Measurements from ENCODE around the gene OR51B4.

OR51B4 gene

DNA sequence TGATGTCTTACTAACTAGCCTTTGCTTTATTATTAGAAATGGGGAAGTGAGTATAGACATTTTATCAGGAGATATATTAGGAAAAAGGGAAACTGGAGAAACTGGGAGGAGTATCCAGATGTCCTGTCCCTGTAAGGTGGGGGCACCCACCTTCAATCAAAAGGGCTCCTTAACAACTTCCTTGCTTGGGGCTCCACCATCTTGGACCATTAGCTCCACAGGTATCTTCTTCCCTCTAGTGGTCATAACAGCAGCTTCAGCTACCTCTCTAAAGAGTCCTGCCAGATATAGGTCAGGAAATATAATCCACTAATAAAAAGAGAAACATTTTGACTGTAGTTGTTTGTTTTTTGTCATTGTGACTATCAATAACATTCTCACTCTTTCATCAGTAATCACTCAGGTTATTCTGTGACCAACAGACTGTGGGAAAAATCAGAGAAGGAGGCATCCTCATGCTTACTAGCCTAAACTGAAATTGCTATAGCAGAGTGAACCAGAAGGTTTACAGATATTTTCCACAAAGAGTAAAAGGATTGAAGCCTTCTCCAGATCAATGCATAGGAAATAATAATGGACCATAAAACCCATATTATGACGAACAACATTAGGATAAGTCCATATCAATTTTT, 10.4 kb downstream of the OR51B4 start:
- Histone ChIP-seq H3K4me1 (ENCODE audit: control insufficient read depth in 1 of 2, insufficient read depth in 2 of 2, low read length in 2 of 2) (no peaks in the 10 kb centered on the region), H3K27ac (ENCODE audit: low read length) (no peak overlapping the region), H3K4me3 (ENCODE audit: low read depth in 1 of 2, low read length in 2 of 2) (no peak overlapping the region), H3K9me3 (ENCODE audit: control insufficient read depth in 1 of 2, low read length in 2 of 2) (no peaks in the 10 kb centered on the region), H3K36me3 (ENCODE audit: control insufficient read depth in 1 of 2, insufficient read depth in 2 of 2, low read length in 2 of 2) (no peaks in the 10 kb centered on the region), H3K27me3 (ENCODE audit: low read depth, low read length) (no peaks in the 10 kb centered on the region)

DNA sequence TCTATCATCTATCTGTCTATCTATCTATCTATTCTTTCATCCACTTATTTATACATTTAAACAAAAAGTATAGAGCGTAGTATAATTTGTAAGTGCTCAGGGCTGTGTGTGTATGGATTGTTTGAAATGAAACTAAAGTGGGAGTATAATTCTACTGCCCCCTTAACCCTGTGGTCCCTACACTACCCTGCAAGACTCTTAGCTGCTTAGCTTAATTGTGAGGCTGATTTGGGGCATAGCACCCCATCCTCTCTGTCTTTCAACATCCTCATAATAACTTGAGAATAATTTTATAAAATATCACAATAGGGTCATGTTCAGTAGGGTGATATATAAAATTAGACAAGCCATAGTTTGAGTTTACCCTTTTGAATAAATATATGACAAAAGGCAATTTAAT, 11.6 kb downstream of the OR51B4 start:
- no peaks in the 10 kb centered on the region for H3K4me1 ChIP-seq (ENCODE audit: control insufficient read depth in 1 of 2, insufficient read depth in 2 of 2, low read length in 2 of 2)
- H3K27ac ChIP-seq (ENCODE audit: low read length): no peak overlapping the region
- no peaks in the 10 kb centered on the region for H3K27me3 ChIP-seq (ENCODE audit: low read depth, low read length)
- no peak overlapping the region for H3K4me3 ChIP-seq (ENCODE audit: low read depth in 1 of 2, low read length in 2 of 2)
- H3K36me3 ChIP-seq (ENCODE audit: control insufficient read depth in 1 of 2, insufficient read depth in 2 of 2, low read length in 2 of 2): no peaks in the 10 kb centered on the region
- no peaks in the 10 kb centered on the region for H3K9me3 ChIP-seq (ENCODE audit: control insufficient read depth in 1 of 2, low read length in 2 of 2)

DNA sequence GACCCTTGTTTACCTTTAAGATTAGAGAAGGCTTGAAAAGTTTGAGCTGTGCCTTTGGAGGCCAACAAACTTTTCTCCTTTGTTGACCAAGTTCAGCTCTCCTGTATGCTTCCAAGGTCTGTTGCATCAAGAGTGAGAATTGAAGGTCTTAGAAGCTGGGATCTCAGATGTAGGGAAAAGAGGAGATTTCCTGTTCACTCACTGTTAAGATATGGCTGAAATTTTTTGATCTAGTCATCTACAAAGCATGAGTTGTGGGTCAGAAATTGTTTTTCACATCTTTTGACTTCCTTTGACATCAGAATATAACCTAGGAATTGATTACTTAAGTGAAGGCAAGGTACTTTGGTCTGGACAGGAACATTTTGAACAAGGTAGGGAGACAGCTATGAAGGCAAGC, 12.1 kb downstream of the OR51B4 start:
- Histone ChIP-seq H3K4me1 (ENCODE audit: control insufficient read depth in 1 of 2, insufficient read depth in 2 of 2, low read length in 2 of 2) (no peaks in the 10 kb centered on the region), H3K4me3 (ENCODE audit: low read depth in 1 of 2, low read length in 2 of 2) (no peak overlapping the region), H3K27me3 (ENCODE audit: low read depth, low read length) (no peaks in the 10 kb centered on the region), H3K27ac (ENCODE audit: low read length) (no peak overlapping the region), H3K9me3 (ENCODE audit: control insufficient read depth in 1 of 2, low read length in 2 of 2) (no peaks in the 10 kb centered on the region), H3K36me3 (ENCODE audit: control insufficient read depth in 1 of 2, insufficient read depth in 2 of 2, low read length in 2 of 2) (no peaks in the 10 kb centered on the region)

DNA sequence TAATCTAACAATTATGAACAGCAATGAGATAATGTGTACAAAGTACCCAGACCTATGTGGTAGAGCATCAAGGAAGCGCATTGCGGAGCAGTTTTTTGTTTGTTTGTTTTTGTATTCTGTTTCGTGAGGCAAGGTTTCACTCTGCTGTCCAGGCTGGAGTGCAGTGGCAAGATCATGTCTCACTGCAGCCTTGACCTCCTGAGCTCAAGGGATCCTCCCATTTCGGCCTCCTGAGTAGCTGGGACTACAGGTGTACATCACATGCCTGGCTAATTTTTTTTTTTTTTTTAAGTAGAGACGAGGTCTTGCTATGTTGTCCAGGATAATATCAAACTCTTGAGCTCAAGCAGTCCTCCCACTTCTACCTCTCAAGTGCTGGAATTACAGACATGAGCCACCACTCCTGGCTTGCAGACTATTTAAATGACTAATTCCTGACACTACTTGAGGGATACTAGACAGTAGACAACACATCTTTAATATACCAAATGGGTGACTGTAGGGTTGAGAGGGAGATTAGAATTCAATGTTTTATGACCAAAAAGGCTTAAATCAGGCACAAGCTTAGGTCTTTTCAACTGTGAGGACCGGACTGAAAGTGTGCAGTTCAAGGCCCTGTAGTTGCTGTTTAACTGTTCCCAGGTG, 12.7 kb downstream of the OR51B4 start:
- Histone ChIP-seq H3K27me3 (ENCODE audit: low read depth, low read length) (no peaks in the 10 kb centered on the region), H3K4me1 (ENCODE audit: control insufficient read depth in 1 of 2, insufficient read depth in 2 of 2, low read length in 2 of 2) (no peaks in the 10 kb centered on the region), H3K9me3 (ENCODE audit: control insufficient read depth in 1 of 2, low read length in 2 of 2) (no peaks in the 10 kb centered on the region), H3K36me3 (ENCODE audit: control insufficient read depth in 1 of 2, insufficient read depth in 2 of 2, low read length in 2 of 2) (no peaks in the 10 kb centered on the region), H3K4me3 (ENCODE audit: low read depth in 1 of 2, low read length in 2 of 2) (no peak overlapping the region), H3K27ac (ENCODE audit: low read length) (no peak overlapping the region)

DNA sequence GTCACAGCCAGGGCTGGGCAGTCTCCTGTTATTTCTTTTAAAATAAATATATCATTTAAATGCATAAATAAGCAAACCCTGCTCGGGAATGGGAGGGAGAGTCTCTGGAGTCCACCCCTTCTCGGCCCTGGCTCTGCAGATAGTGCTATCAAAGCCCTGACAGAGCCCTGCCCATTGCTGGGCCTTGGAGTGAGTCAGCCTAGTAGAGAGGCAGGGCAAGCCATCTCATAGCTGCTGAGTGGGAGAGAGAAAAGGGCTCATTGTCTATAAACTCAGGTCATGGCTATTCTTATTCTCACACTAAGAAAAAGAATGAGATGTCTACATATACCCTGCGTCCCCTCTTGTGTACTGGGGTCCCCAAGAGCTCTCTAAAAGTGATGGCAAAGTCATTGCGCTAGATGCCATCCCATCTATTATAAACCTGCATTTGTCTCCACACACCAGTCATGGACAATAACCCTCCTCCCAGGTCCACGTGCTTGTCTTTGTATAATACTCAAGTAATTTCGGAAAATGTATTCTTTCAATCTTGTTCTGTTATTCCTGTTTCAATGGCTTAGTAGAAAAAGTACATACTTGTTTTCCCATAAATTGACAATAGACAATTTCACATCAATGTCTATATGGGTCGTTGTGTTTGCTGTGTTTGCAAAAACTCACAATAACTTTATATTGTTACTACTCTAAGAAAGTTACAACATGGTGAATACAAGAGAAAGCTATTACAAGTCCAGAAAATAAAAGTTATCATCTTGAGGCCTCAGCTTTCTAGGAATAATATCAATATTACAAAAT, 13.4 kb downstream of the OR51B4 start:
- Histone ChIP-seq H3K4me1 (ENCODE audit: control insufficient read depth in 1 of 2, insufficient read depth in 2 of 2, low read length in 2 of 2) (no peaks in the 10 kb centered on the region), H3K9me3 (ENCODE audit: control insufficient read depth in 1 of 2, low read length in 2 of 2) (no peaks in the 10 kb centered on the region), H3K27me3 (ENCODE audit: low read depth, low read length) (no peaks in the 10 kb centered on the region), H3K27ac (ENCODE audit: low read length) (no peak overlapping the region), H3K36me3 (ENCODE audit: control insufficient read depth in 1 of 2, insufficient read depth in 2 of 2, low read length in 2 of 2) (no peaks in the 10 kb centered on the region), H3K4me3 (ENCODE audit: low read depth in 1 of 2, low read length in 2 of 2) (no peak overlapping the region)

DNA sequence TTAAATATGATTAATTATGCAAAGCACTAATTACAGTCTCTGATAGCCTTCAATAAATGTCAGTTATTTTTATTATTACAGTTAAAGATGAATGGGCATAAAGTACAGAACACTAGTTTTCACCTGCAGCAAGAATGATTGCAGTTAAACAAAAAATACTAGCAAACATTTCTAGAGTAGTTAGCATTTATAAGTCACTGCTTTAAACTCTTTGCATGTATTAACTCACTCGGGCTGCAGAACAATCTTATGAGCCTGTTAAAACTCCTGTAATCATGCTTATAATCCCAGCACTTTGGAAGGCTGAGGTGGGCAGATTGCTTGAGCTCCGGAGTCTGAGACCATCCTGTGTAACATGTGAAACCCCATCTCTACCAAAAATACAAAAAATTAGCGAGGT, 14.8 kb downstream of the OR51B4 start:
- Histone ChIP-seq H3K27me3 (ENCODE audit: low read depth, low read length) (no peaks in the 10 kb centered on the region), H3K4me3 (ENCODE audit: low read depth in 1 of 2, low read length in 2 of 2) (no peak overlapping the region), H3K27ac (ENCODE audit: low read length) (no peak overlapping the region), H3K9me3 (ENCODE audit: control insufficient read depth in 1 of 2, low read length in 2 of 2) (no peaks in the 10 kb centered on the region), H3K4me1 (ENCODE audit: control insufficient read depth in 1 of 2, insufficient read depth in 2 of 2, low read length in 2 of 2) (no peaks in the 10 kb centered on the region), H3K36me3 (ENCODE audit: control insufficient read depth in 1 of 2, insufficient read depth in 2 of 2, low read length in 2 of 2) (no peaks in the 10 kb centered on the region)

DNA sequence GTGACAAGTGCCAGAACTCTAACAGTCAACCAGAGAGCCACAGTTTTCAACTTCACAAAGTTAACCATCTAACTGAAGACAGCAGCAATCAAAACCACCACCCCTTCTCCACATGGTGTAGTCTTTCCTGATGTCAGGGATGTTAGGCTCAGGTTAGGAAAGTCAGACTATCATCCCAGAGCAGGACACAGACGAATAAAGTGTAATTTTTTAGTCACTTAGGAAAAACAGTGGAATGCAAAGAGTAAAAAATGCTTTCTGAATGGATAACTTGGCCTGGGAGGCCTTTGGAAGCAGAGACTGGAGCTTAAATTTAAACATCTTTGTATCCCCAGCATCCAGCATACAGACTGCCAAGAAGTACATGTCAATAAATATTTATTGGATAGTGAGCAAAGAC, 15.4 kb downstream of the OR51B4 start:
- no peak overlapping the region for H3K27ac ChIP-seq (ENCODE audit: low read length)
- H3K9me3 ChIP-seq (ENCODE audit: control insufficient read depth in 1 of 2, low read length in 2 of 2): no peaks in the 10 kb centered on the region
- no peak overlapping the region for H3K4me3 ChIP-seq (ENCODE audit: low read depth in 1 of 2, low read length in 2 of 2)
- H3K27me3 ChIP-seq (ENCODE audit: low read depth, low read length): no peaks in the 10 kb centered on the region
- H3K36me3 ChIP-seq (ENCODE audit: control insufficient read depth in 1 of 2, insufficient read depth in 2 of 2, low read length in 2 of 2): no peaks in the 10 kb centered on the region
- no peaks in the 10 kb centered on the region for H3K4me1 ChIP-seq (ENCODE audit: control insufficient read depth in 1 of 2, insufficient read depth in 2 of 2, low read length in 2 of 2)

DNA sequence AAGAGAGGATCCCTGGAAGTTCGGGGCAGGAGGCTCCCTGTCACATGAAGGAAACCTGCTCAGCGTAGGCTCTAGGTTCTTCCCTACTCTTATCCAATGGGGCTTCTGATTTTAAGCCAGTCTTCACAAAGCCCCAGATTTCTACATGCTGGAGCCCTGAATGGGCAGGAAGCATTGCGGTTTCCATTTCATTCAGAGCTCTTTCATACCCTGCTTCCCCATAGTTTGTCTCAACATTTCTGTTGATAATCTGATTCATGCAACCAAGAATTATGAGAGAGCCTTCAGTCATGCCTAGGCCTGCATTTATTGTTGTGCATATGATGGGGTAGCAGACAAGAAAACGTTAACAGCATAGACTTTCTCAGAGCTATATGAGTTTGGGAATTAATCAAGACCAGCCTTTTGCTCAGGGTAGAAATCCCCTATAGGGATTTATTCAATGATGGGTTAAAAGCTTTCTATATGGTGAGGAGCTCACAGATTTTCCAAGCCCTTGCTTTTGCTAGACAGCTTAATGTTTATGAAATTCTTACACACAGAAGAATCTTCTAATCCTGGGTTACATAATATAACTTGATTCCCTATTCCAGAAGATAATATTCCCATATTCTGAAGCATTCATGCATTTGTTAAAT, 15.9 kb downstream of the OR51B4 start:
- H3K4me1 ChIP-seq (ENCODE audit: control insufficient read depth in 1 of 2, insufficient read depth in 2 of 2, low read length in 2 of 2): no peaks in the 10 kb centered on the region
- H3K4me3 ChIP-seq (ENCODE audit: low read depth in 1 of 2, low read length in 2 of 2): no peak overlapping the region
- H3K36me3 ChIP-seq (ENCODE audit: control insufficient read depth in 1 of 2, insufficient read depth in 2 of 2, low read length in 2 of 2): no peaks in the 10 kb centered on the region
- H3K27ac ChIP-seq (ENCODE audit: low read length): no peak overlapping the region
- H3K27me3 ChIP-seq (ENCODE audit: low read depth, low read length): no peaks in the 10 kb centered on the region
- H3K9me3 ChIP-seq (ENCODE audit: control insufficient read depth in 1 of 2, low read length in 2 of 2): no peaks in the 10 kb centered on the region

DNA sequence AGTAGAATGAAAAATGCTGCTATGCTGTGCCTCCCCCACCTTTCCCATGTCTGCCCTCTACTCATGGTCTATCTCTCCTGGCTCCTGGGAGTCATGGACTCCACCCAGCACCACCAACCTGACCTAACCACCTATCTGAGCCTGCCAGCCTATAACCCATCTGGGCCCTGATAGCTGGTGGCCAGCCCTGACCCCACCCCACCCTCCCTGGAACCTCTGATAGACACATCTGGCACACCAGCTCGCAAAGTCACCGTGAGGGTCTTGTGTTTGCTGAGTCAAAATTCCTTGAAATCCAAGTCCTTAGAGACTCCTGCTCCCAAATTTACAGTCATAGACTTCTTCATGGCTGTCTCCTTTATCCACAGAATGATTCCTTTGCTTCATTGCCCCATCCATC, 17.1 kb downstream of the OR51B4 start:
- Histone ChIP-seq H3K9me3 (ENCODE audit: control insufficient read depth in 1 of 2, low read length in 2 of 2) (no peaks in the 10 kb centered on the region), H3K4me3 (ENCODE audit: low read depth in 1 of 2, low read length in 2 of 2) (no peak overlapping the region), H3K36me3 (ENCODE audit: control insufficient read depth in 1 of 2, insufficient read depth in 2 of 2, low read length in 2 of 2) (no peaks in the 10 kb centered on the region), H3K27me3 (ENCODE audit: low read depth, low read length) (no peaks in the 10 kb centered on the region), H3K27ac (ENCODE audit: low read length) (no peak overlapping the region), H3K4me1 (ENCODE audit: control insufficient read depth in 1 of 2, insufficient read depth in 2 of 2, low read length in 2 of 2) (no peaks in the 10 kb centered on the region)

DNA sequence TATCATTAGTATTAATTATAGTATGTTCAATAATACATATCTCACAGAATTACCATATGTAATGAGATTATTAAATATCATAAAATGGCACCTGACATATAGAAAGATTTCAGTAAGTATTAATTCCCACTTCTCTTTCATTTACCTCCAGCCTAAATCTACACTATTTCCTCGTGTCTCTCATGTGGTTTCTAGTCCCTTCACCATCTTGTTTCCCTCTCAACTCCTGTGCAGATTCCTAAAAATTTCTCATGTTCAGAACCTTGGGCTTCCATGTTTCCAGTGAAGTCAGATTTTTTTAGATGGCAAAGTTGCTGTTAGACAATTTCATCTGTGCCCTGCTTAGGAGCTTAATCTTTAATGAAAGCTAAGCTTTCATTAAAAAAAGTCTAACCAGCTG, 17.9 kb downstream of the OR51B4 start:
- Histone ChIP-seq H3K36me3 (ENCODE audit: control insufficient read depth in 1 of 2, insufficient read depth in 2 of 2, low read length in 2 of 2) (no peaks in the 10 kb centered on the region), H3K4me3 (ENCODE audit: low read depth in 1 of 2, low read length in 2 of 2) (no peak overlapping the region), H3K27ac (ENCODE audit: low read length) (no peak overlapping the region), H3K4me1 (ENCODE audit: control insufficient read depth in 1 of 2, insufficient read depth in 2 of 2, low read length in 2 of 2) (no peaks in the 10 kb centered on the region), H3K27me3 (ENCODE audit: low read depth, low read length) (no peaks in the 10 kb centered on the region), H3K9me3 (ENCODE audit: control insufficient read depth in 1 of 2, low read length in 2 of 2) (no peaks in the 10 kb centered on the region)

DNA sequence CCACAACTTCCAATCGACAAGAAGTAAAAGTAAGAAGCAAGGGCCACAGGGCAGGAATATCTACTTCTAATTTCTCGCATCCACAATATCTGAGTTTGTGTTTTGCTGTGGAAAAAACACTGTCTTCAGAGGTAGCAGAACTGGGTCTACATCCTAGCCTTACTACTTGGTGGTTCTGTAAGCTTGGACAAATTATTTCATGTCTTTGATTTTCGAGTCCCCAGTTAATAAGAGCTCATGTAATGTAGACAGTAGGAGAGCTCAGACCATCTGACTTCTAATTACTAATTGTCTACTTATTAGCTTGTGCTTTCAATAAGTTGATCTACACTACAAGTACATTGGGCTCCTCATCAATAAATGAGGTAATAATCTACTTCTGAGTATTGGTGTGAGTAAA, 18.7 kb downstream of the OR51B4 start:
- Histone ChIP-seq H3K4me3 (ENCODE audit: low read depth in 1 of 2, low read length in 2 of 2) (no peak overlapping the region), H3K4me1 (ENCODE audit: control insufficient read depth in 1 of 2, insufficient read depth in 2 of 2, low read length in 2 of 2) (no peaks in the 10 kb centered on the region), H3K36me3 (ENCODE audit: control insufficient read depth in 1 of 2, insufficient read depth in 2 of 2, low read length in 2 of 2) (no peaks in the 10 kb centered on the region), H3K9me3 (ENCODE audit: control insufficient read depth in 1 of 2, low read length in 2 of 2) (no peaks in the 10 kb centered on the region), H3K27me3 (ENCODE audit: low read depth, low read length) (no peaks in the 10 kb centered on the region), H3K27ac (ENCODE audit: low read length) (no peak overlapping the region)

All from muscle layer of duodenum (tissue), 2 donors.